Endothelial cell of umbilical vein (primary cell): ENCODE results near the gene IGFL1. TPM values are rescaled to one million over a fixed set of nuclear protein-coding genes. Genes with fewer than 3 reads are reported as not detected.
"Not testable (repeated sequence)": the region's sequence is repeated elsewhere in the genome, so short reads cannot be mapped to it uniquely, and the experiment has no call there.

Source experiments
- BruUV-seq: library from RNA; stranded (reverse); fragments of 400-500 nt; replicated peaks from 2 replicates; lab custom pipeline; 2021; lab: Mats Ljungman, UMichigan
- CTCF ChIA-PET: fragments of 300-600, 350-600 bp; sonication (Branson Sonifier 250); formaldehyde crosslinking; loops from one replicate; lab custom pipeline; 2021; ENCODE audit warnings: antibody characterized with exemption, inconsistent platforms; lab: Charles Lee
- POLR2A ChIA-PET: fragments of 300-600, 350-600 bp; sonication (Branson Sonifier 250); formaldehyde crosslinking; loops from one replicate; lab custom pipeline; 2021; ENCODE audit warnings: antibody characterized with exemption, inconsistent platforms; lab: Charles Lee
- DNase-seq: peaks from one replicate; pipeline ENCODE4 v3.0.0-alpha.2; 2011; ENCODE audit warnings: low read depth, low spot score
- FAIRE-seq: peaks from 2 replicates; lab custom pipeline; 2011; peaks lifted over from hg19 to GRCh38; lab: Jason Lieb, UNC
- H2AFZ ChIP-seq: 2 replicates; pipeline ENCODE4 v1.6.0; 2012; ENCODE audit warnings: low read depth, low read length, control low read depth, inconsistent platforms
- H3K27ac ChIP-seq: 2 replicates; pipeline ENCODE4 v1.5.1; 2011; ENCODE audit warnings: low read depth, mild to moderate bottlenecking, control low read depth, low read length, moderate library complexity; ENCODE audit not compliant: insufficient read depth
- H3K27me3 ChIP-seq, 2 experiments: 2 replicates each; pipeline versions ENCODE4 v1.6.0 to v1.6.1; 2011; ENCODE audit warnings: low read length in 2 of 2, mixed read lengths in 1 of 2; ENCODE audit not compliant: control insufficient read depth in 2 of 2, insufficient read depth in 2 of 2
- H3K36me3 ChIP-seq, 2 experiments: 2 replicates in 1 of 2; 3 replicates in 1 of 2; pipeline ENCODE4 v1.5.1; 2011; ENCODE audit warnings: low read length in 2 of 2, mild to moderate bottlenecking in 1 of 2, moderate library complexity in 1 of 2; ENCODE audit not compliant: control insufficient read depth in 2 of 2, insufficient read depth in 2 of 2; ENCODE audit errors: extremely low read depth in 1 of 2
- H3K4me1 ChIP-seq: 3 replicates; pipeline ENCODE4 v1.5.1; 2011; ENCODE audit warnings: mild to moderate bottlenecking, low read length; ENCODE audit not compliant: control insufficient read depth, insufficient read depth; ENCODE audit errors: extremely low read depth
- H3K4me2 ChIP-seq: 2 replicates; pipeline ENCODE4 v1.6.1; 2011; ENCODE audit warnings: low read length, control low read depth, mixed read lengths; ENCODE audit not compliant: insufficient read depth
- H3K4me3 ChIP-seq, 3 experiments: fragments of 200-600 bp in 1 of 3; sonication (generic), shearing (Covaris generic) in 1 of 3; replicated peaks in 1 of 3; 2 replicates each; pipeline ENCODE4 v1.5.1; 2011 to 2016; ENCODE audit warnings: control low read depth in 3 of 3, low read length in 3 of 3, mild to moderate bottlenecking in 2 of 3, inconsistent platforms in 1 of 3, low read depth in 1 of 3, moderate library complexity in 1 of 3; ENCODE audit not compliant: insufficient read depth in 1 of 3
- H3K79me2 ChIP-seq: 2 replicates; pipeline ENCODE4 v1.6.0; 2012; ENCODE audit warnings: low read length, inconsistent platforms; ENCODE audit not compliant: control insufficient read depth, insufficient read depth
- H3K9ac ChIP-seq: replicated peaks from 2 replicates; pipeline ENCODE3; 2011; ENCODE audit warnings: low read length, control low read depth; ENCODE audit not compliant: insufficient read depth; ENCODE audit errors: extremely low read depth
- H3K9me1 ChIP-seq: replicated peaks from 3 replicates; pipeline ENCODE4 v1.6.0; 2011; ENCODE audit warnings: mild to moderate bottlenecking, low read length; ENCODE audit not compliant: control insufficient read depth, insufficient read depth; ENCODE audit errors: extremely low read depth
- H3K9me3 ChIP-seq: replicated peaks from 2 replicates; pipeline ENCODE4 v1.5.1; 2012; ENCODE audit warnings: low read length, inconsistent platforms; ENCODE audit not compliant: control insufficient read depth, insufficient read depth
- H4K20me1 ChIP-seq: replicated peaks from 2 replicates; pipeline ENCODE3; 2011; ENCODE audit warnings: mild to moderate bottlenecking, low read length; ENCODE audit not compliant: control insufficient read depth, insufficient read depth; ENCODE audit errors: extremely low read depth
- EZH2 ChIP-seq: IDR thresholded peaks from 2 replicates; pipeline ENCODE4 v1.6.1; 2012; ENCODE audit warnings: borderline replicate concordance, low read depth, mild to moderate bottlenecking, moderate library complexity, low read length, inconsistent platforms; ENCODE audit not compliant: severe bottlenecking
- FOS ChIP-seq: IDR thresholded peaks from 2 replicates; pipeline ENCODE4 v1.6.1; 2011; ENCODE audit warnings: mild to moderate bottlenecking, low read length, moderate library complexity, borderline replicate concordance; ENCODE audit not compliant: insufficient read depth
- GATA2 ChIP-seq: IDR thresholded peaks from 2 replicates; pipeline ENCODE4 v1.7.0; 2011; ENCODE audit warnings: low read depth, mild to moderate bottlenecking, moderate library complexity, mixed read lengths, low read length; ENCODE audit not compliant: insufficient read length, insufficient read depth
- JUN ChIP-seq: IDR thresholded peaks from 2 replicates; pipeline ENCODE4 v1.6.1; 2011; ENCODE audit warnings: borderline replicate concordance, low read depth; ENCODE audit not compliant: insufficient read length, insufficient read depth
- MYC ChIP-seq: IDR thresholded peaks from one replicate; pipeline ENCODE4 v1.6.1; 2011; ENCODE audit warnings: mild to moderate bottlenecking, low read depth, low read length
- POLR2A ChIP-seq: IDR thresholded peaks from 2 replicates; pipeline ENCODE4 v1.6.1; 2012; ENCODE audit warnings: low read depth, mild to moderate bottlenecking, control low read depth, low read length
- POLR2AphosphoS5 ChIP-seq: IDR thresholded peaks from 2 replicates; pipeline ENCODE4 v1.6.1; 2012; ENCODE audit warnings: low read depth, mild to moderate bottlenecking, control low read depth, low read length, moderate library complexity; ENCODE audit not compliant: insufficient read depth
- dilution Hi-C: fragments of 300-500 bp; cut with MboI; formaldehyde crosslinking; loops from one replicate; pipeline ENCODE4 v1.15.0; 2019; ENCODE audit warnings: low sequenced_read_pairs; ENCODE audit not compliant: extremely low pct_ligation_motif_present
- intact Hi-C: fragments of 100-400 bp; cut with micrococcal nuclease; formaldehyde crosslinking; loops from one replicate; pipeline ENCODE4 v1.10.0; 2022
- polyA plus RNA-seq, 4 experiments: library from polyadenylated mRNA; depleted of rRNA in 3 of 4; stranded (reverse) in 3 of 4; unstranded in 1 of 4; fragments of >200 nt; gene quantifications; 2 replicates each; pipeline versions ENCODE4 v1.2.1 to v1.2.3, GENCODE V29; 2011 to 2012; ENCODE audit warnings: missing spikeins in 1 of 4
- total RNA-seq: library from RNA; stranded (reverse); gene quantifications from 2 replicates; pipeline ENCODE4 v1.2.3, GENCODE V29; 2021
- TF ChIP-seq, protein P1 (sequence below), 2 donors: IDR thresholded peaks; 1 replicate in 1 of 2; 2 replicates in 1 of 2; pipeline ENCODE4 v1.5.1; 2011; ENCODE audit warnings: low read length in 2 of 2, mild to moderate bottlenecking in 2 of 2, moderate library complexity in 2 of 2, control low read depth in 1 of 2, inconsistent platforms in 1 of 2, low read depth in 1 of 2; ENCODE audit not compliant: insufficient read depth in 1 of 2; ENCODE audit errors: extremely low read depth in 1 of 2
- TF ChIP-seq, protein P2 (sequence below): IDR thresholded peaks from 2 replicates; pipeline ENCODE4 v1.6.1; 2011; ENCODE audit not compliant: insufficient read depth, insufficient read length

IGFL1 gene
- total and polyA plus RNA-seq, 2 donors (not counting 3 experiments of a cell fraction or from before 2014, with no cell fraction given), result not detected

DNA sequence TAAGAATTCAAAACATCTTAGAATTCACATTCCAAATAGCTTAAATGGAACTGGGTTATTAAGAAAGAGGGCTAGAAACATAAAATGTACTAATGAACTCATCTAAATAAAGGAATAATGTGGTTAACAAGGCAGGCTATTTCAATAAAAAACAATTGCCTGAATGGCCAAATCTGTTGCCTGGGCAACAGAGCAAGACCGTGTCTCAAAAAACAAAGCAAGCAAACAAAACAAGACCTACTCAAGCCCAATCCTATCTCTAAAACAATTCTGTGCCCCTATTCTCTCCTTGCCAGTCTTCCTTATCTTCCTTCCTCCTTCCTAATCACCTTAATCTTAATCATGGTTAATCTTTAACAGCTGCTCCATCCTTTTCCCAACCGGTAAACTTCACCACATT, 12.1 kb downstream of the IGFL1 start:
- no peak overlapping the region for H3K27ac ChIP-seq
- no peaks in the 10 kb centered on the region for H3K9me1 ChIP-seq
- BruUV-seq, result no TSS peak
- H3K79me2 ChIP-seq, result no peaks in the 10 kb centered on the region
- no peaks in the 10 kb centered on the region for H3K4me1 ChIP-seq
- intact Hi-C loops, result no loop called here
- no peak overlapping the region for H3K9ac ChIP-seq
- no peak overlapping the region for H3K4me2 ChIP-seq
- DNase-seq (no peak), FAIRE-seq (no peak)
- H3K27me3 ChIP-seq, result peaks cover 15 to 19% of the 10 kb centered on the region in 2 experiments
- no peak overlapping the region for H3K4me3 ChIP-seq
- no peaks in the 10 kb centered on the region for H3K9me3 ChIP-seq
- H2AFZ ChIP-seq, result no peak overlapping the region
- no peaks in the 10 kb centered on the region for H4K20me1 ChIP-seq
- ChIA-PET POLR2A (no interaction called here), CTCF (interaction anchor here (1.3 kb wide), 1 partner anchor 213 kb away, joined by 3 read pairs; no protein-coding TSS in a partner anchor)
- dilution Hi-C loops, result no loop called here
- no peaks in the 10 kb centered on the region for H3K36me3 ChIP-seq
- no peak for TF ChIP-seq GATA2
- TF ChIP-seq, protein P1, sequence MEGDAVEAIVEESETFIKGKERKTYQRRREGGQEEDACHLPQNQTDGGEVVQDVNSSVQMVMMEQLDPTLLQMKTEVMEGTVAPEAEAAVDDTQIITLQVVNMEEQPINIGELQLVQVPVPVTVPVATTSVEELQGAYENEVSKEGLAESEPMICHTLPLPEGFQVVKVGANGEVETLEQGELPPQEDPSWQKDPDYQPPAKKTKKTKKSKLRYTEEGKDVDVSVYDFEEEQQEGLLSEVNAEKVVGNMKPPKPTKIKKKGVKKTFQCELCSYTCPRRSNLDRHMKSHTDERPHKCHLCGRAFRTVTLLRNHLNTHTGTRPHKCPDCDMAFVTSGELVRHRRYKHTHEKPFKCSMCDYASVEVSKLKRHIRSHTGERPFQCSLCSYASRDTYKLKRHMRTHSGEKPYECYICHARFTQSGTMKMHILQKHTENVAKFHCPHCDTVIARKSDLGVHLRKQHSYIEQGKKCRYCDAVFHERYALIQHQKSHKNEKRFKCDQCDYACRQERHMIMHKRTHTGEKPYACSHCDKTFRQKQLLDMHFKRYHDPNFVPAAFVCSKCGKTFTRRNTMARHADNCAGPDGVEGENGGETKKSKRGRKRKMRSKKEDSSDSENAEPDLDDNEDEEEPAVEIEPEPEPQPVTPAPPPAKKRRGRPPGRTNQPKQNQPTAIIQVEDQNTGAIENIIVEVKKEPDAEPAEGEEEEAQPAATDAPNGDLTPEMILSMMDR (IDR thresholded peaks at IDR 0.05; ENCODE audit: extremely low read depth in 1 of 2, insufficient read depth in 1 of 2, low read depth in 1 of 2, low read length in 2 of 2), result no peak
- no peak for TF ChIP-seq FOS
- TF ChIP-seq JUN, result no peak
- TF ChIP-seq MYC, result no peak
- TF ChIP-seq POLR2A, result no peak
- TF ChIP-seq, protein P2, sequence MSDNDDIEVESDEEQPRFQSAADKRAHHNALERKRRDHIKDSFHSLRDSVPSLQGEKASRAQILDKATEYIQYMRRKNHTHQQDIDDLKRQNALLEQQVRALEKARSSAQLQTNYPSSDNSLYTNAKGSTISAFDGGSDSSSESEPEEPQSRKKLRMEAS, result no peak
- no peak for TF ChIP-seq POLR2AphosphoS5
- TF ChIP-seq EZH2, result no peak

DNA sequence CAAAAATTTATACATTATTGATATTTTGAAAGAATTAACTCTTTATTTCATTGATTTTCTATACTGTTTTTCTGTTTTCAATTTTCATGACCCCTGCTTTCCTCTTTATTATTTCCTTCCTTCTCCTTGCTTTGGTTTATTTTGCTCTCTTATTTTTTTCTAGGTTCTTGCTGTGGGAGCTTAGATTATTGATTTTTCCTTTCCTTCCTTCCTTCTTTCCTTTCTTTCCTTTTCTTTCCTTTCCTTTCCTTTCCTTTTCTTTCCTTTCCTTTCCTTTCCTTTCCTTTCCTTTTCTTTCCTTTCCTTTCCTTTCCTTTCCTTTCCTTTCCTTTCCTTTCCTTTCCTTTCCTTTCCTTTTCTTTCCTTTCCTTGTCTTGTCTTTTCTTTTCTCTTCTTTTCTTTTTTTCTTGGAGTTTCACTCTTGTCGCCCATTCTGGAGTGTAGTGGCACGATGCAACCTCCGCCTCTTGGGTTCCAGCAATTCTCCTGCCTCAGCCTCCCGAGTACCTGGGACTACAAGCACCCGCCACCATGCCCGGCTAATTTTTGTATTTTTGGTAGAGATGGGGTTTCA, 13.6 kb downstream of the IGFL1 start:
- H3K9me3 ChIP-seq, BruUV-seq, H3K36me3 ChIP-seq, H3K9me1 ChIP-seq, dilution Hi-C loops, intact Hi-C loops, CTCF ChIA-PET, POLR2A ChIA-PET, H3K27ac ChIP-seq, H3K4me3 ChIP-seq, DNase-seq, H3K9ac ChIP-seq, H3K4me1 ChIP-seq, H4K20me1 ChIP-seq, H2AFZ ChIP-seq, H3K4me2 ChIP-seq, H3K79me2 ChIP-seq, FAIRE-seq: not testable (repeated sequence)
- peaks cover 16 to 26% of the 10 kb centered on the region in 2 experiments for H3K27me3 ChIP-seq
